ENCODE measurements around the gene CACNA2D2.

Gene CACNA2D2

GRCh38 chr3:50423543-50423942 lies 79.9 kb downstream of the CACNA2D2 start:
- H3K4me1 ChIP-seq (ENCODE audit: insufficient read depth, low read length) = no peaks in the 10 kb centered on the region
- no peak overlapping the region for H3K4me3 ChIP-seq (ENCODE audit: low read depth in 1 of 2, low read length in 2 of 2)
- H3K9ac ChIP-seq (ENCODE audit: low read depth, low read length) = no peak overlapping the region
- H3K27me3 ChIP-seq (ENCODE audit: insufficient read depth, low read length, poor library complexity) = peaks cover 18% of the 10 kb centered on the region
- H3K27ac ChIP-seq (ENCODE audit: low read length) = no peak overlapping the region
- H3K36me3 ChIP-seq (ENCODE audit: insufficient read depth, low read length) = no peaks in the 10 kb centered on the region
- no peak for DNase-seq
- no peaks in the 10 kb centered on the region for H4K20me1 ChIP-seq (ENCODE audit: insufficient read depth, low read length)
- ATAC-seq (ENCODE audit: insufficient read depth, low read depth) = no peak
- no peaks in the 10 kb centered on the region for H3K9me3 ChIP-seq (ENCODE audit: insufficient read depth, low read length, severe bottlenecking)
- TF ChIP-seq EZH2 (IDR thresholded peaks at IDR 0.05; ENCODE audit: borderline replicate concordance, low read depth, low read length, severe bottlenecking) (no peak), CTCF (IDR thresholded peaks at IDR 0.05; ENCODE audit: borderline replicate concordance, extremely low read depth, low read length, poor library complexity, severe bottlenecking) (no peak)
- H3K4me2 ChIP-seq (ENCODE audit: insufficient read depth, low read length) = no peak overlapping the region
- H3K79me2 ChIP-seq (ENCODE audit: insufficient read depth, low read length) = no peaks in the 10 kb centered on the region
- no peak overlapping the region for H2AFZ ChIP-seq (ENCODE audit: low read depth, low read length)

- TF ChIP-seq EZH2 (IDR thresholded peaks at IDR 0.05; ENCODE audit: borderline replicate concordance, low read depth, low read length, severe bottlenecking) (no peak), CTCF (IDR thresholded peaks at IDR 0.05; ENCODE audit: borderline replicate concordance, extremely low read depth, low read length, poor library complexity, severe bottlenecking) (no peak)
Measured at GRCh38 chr3:50422153-50422552, 81.3 kb downstream of the CACNA2D2 start.

GRCh38 chr3:50419595-50420370 lies 83.7 kb downstream of the CACNA2D2 start:
- H3K27ac ChIP-seq (ENCODE audit: low read length) = no peak overlapping the region
- H3K79me2 ChIP-seq (ENCODE audit: insufficient read depth, low read length) = no peaks in the 10 kb centered on the region
- H3K9me3 ChIP-seq (ENCODE audit: insufficient read depth, low read length, severe bottlenecking) = no peaks in the 10 kb centered on the region
- H3K9ac ChIP-seq (ENCODE audit: low read depth, low read length) = no peak overlapping the region
- H2AFZ ChIP-seq (ENCODE audit: low read depth, low read length) = no peak overlapping the region
- H3K36me3 ChIP-seq (ENCODE audit: insufficient read depth, low read length) = no peaks in the 10 kb centered on the region
- H3K4me2 ChIP-seq (ENCODE audit: insufficient read depth, low read length) = no peak overlapping the region
- no peak for DNase-seq
- TF ChIP-seq CTCF (IDR thresholded peaks at IDR 0.05; ENCODE audit: borderline replicate concordance, extremely low read depth, low read length, poor library complexity, severe bottlenecking) = no peak
- TF ChIP-seq EZH2 (IDR thresholded peaks at IDR 0.05; ENCODE audit: borderline replicate concordance, low read depth, low read length, severe bottlenecking) = no peak
- peaks cover 18% of the 10 kb centered on the region for H3K27me3 ChIP-seq (ENCODE audit: insufficient read depth, low read length, poor library complexity)
- no peaks in the 10 kb centered on the region for H3K4me1 ChIP-seq (ENCODE audit: insufficient read depth, low read length)
- H3K4me3 ChIP-seq (ENCODE audit: low read depth in 1 of 2, low read length in 2 of 2) = no peak overlapping the region
- ATAC-seq (ENCODE audit: insufficient read depth, low read depth) = no peak
- peaks cover 8% of the 10 kb centered on the region; the same call in 1 of the 2 replicates for H4K20me1 ChIP-seq (ENCODE audit: insufficient read depth, low read length)

More at GRCh38 chr3:50422153-50422552, 81.3 kb downstream of the CACNA2D2 start:
- H3K4me3 ChIP-seq (ENCODE audit: low read depth in 1 of 2, low read length in 2 of 2) = no peak overlapping the region
- no peaks in the 10 kb centered on the region for H3K36me3 ChIP-seq (ENCODE audit: insufficient read depth, low read length)
- peaks cover 18% of the 10 kb centered on the region for H3K27me3 ChIP-seq (ENCODE audit: insufficient read depth, low read length, poor library complexity)
- no peak overlapping the region for H3K9ac ChIP-seq (ENCODE audit: low read depth, low read length)
- no peak overlapping the region for H3K27ac ChIP-seq (ENCODE audit: low read length)
- DNase-seq (no peak), ATAC-seq (ENCODE audit: insufficient read depth, low read depth) (no peak)
- H2AFZ ChIP-seq (ENCODE audit: low read depth, low read length) = no peak overlapping the region
- H3K79me2 ChIP-seq (ENCODE audit: insufficient read depth, low read length) = no peaks in the 10 kb centered on the region
- no peak overlapping the region for H3K4me2 ChIP-seq (ENCODE audit: insufficient read depth, low read length)
- no peaks in the 10 kb centered on the region for H3K9me3 ChIP-seq (ENCODE audit: insufficient read depth, low read length, severe bottlenecking)
- H3K4me1 ChIP-seq (ENCODE audit: insufficient read depth, low read length) = no peaks in the 10 kb centered on the region
- 0 out of 2 replicates have a peak, but pooled peaks cover 3% of the 10 kb centered on the region for H4K20me1 ChIP-seq (ENCODE audit: insufficient read depth, low read length)

Data from DND-41 (cell line).